Left colon (tissue), 2 donors: ENCODE results near the gene FAM114A1. TPM values are rescaled to one million over a fixed set of nuclear protein-coding genes. Genes with fewer than 3 reads are reported as not detected.

ENCODE experiments used
- ATAC-seq: fragments of 200-7000 bp; cut with Tn5 transposase; one replicate; pipeline ENCODE4 v1.9.1; 2020; ENCODE audit warnings: mild to moderate bottlenecking, moderate library complexity
- DNase-seq, 2 donors: peaks; one replicate each; pipeline ENCODE4 v3.0.0-alpha.2; 2020
- intact Hi-C, 2 donors: fragments of 100-400 bp; cut with DNase I in 1 of 2; cut with micrococcal nuclease in 1 of 2; formaldehyde crosslinking; loops; one replicate each; pipeline versions ENCODE4 v1.11.2 to v1.14.0; 2022; cut with DNase I, micrococcal nuclease
- long read RNA-seq: library from polyadenylated mRNA; unstranded; transcript quantifications from one replicate; pipeline ENCODE4 v2.0.0, GENCODE V29; 2021
- total RNA-seq, 2 donors: library from RNA; stranded (reverse); fragmentation: NEBNext Ultra II Directional; extraction: Animal tissue kit (Norgen Biotek cat#: 25700); gene quantifications; one replicate each; pipeline ENCODE4 v1.2.1, GENCODE V29; 2021
- donor health status: DM: no; HTN: no; CAD: no.
- donor health status: DM: yes; HTN: yes; CAD: no.

FAM114A1 gene
- total RNA-seq: 10 to 100 TPM; 73.3 to 77.2 TPM
- long read RNA-seq, full-length matches to known transcripts: 3 of 43 reads
- long read RNA-seq, partial matches to known transcripts: 12 of 43 reads
- long read RNA-seq, other reads (novel, unspliced or antisense): 28 of 43 reads

DNA sequence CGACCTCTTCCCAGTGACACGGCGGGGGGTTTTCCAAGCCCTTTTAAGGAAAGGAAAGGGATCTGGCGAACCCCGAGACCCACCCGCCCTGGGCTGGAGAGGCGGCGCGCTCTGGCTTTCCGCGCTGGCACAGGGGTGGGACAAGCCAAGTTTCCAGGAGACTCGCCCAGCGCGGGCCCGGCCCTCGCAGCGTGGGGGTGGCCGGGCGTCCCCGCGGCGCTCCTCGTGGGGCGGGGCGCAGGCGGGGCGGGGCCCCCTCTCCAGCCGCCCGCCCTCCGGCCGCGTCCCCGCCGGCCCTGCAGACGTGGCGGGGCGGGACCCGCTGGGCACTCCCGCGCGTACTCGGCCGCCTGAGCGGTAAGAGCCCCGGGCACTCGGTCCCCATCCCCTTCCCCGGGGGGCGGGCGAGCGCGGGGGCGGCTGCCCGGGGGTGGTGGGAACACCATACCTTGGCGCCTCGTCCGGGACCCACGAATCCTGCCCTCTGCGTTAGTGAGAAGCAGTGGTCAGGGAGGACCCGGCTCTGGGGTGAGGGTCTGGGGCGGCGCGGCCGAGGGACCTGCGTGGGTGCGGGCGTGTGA lies at the start of gene FAM114A1:
TSS of gene FAM114A1 (plus strand) at position 329 of the 581 bp plus-strand sequence. CDS start 10,273 bp downstream, outside the sequence.
- ATAC-seq (peak; percentile 86), DNase-seq (peak; percentile 85 to 88)
- intact Hi-C loops: no loop called here

DNA sequence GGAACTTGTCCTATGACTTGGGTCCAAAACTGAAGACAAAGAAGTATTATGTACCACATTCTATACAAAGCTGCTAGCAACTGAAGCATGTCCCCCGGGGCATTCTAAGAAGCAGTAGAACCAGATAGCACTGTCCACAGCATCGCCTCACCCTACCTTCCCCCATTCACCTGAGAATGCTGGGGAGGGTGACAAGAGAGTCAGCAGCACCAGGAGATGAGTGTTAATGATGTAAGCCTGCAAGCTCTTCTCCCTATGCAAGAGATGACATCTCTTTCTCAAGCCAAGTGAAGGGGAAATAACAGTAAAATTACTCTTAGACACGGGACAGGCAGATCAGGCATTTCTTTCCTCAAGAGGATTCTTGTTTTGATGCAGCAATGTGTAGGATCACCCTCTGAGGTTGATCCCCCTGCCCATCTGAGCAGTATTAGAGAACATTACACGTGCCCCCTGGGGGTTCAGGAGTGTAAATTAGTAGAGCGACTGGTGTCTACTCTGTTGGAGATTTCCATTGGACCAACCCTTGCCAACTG lies 49.1 kb upstream of the FAM114A1 start:
- ATAC-seq: no peak
- DNase-seq: no peak
- intact Hi-C loops: no loop called here

DNA sequence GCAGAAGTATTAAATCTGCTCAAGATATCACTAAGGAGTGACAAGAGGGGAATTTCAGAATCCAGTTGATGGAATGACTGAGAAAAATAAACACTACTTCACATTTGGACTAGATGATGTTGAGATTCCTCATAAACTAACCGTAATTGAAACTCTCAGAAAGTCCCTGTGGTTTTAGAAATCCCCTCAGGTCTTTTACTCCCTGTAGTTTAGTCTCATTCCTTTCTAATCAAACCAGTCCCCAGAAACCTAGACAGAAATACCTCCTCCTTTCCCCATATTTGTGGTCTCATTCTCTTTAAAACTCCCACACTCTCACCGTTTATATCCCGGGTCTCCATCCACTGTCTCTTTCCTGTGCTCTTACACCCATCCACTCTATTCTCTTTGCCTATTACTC lies 48.0 kb upstream of the FAM114A1 start:
- no peak for DNase-seq
- intact Hi-C loops: no loop called here
- no peak for ATAC-seq

DNA sequence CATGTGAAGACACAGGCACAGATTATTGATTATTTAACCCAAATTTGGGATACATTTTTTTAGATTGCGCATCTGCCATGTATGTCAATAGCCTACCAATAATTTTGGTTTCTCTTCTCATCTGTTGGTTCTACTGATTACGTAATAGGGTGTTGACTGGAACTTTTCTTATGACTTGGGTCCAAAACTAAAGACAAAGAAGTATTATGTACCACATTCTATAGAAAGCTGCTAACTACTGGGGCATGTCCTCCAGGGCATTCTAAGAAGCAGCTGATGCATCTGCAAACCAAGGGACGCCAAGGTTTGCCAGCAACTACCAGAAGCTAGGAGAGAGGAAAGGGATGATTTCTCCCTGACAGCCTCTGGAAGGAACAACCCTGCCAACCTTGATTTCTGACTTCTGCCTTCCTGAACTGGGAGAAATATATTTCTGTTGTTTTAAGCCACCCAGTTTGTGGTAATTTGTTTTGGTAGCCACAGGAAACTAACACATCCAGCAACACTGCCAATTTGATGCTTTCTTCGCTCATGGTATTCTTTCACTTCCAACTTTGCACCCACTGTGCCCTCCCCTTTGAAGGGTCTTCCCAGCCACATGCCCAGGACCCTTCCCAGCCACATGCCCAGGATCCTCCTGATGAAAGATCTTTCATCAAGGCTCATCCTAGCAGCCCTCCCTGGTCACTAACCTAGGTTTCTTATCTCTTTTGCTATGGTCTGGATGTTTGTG lies 47.1 kb upstream of the FAM114A1 start:
- DNase-seq (no peak), ATAC-seq (no peak)
- intact Hi-C loops: no loop called here

DNA sequence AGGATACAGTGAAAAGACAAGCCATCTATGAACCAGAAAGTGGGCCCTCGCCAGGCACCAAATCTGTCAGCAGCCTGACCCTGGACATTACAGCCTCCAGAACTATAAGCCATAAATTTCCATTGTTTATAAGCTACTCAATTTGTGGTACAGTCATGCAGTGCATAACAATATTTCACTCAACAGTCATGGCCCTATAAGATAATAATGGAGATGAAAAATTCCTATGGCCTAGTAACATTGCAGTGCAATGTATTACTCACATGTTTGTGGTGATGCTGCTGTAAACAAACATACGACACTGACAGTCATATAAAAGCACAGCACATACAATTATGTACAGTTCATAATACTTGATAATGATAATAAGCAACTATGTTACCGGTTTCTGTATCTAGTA lies 45.9 kb upstream of the FAM114A1 start:
- intact Hi-C loops: no loop called here
- ATAC-seq (no peak), DNase-seq (no peak)

DNA sequence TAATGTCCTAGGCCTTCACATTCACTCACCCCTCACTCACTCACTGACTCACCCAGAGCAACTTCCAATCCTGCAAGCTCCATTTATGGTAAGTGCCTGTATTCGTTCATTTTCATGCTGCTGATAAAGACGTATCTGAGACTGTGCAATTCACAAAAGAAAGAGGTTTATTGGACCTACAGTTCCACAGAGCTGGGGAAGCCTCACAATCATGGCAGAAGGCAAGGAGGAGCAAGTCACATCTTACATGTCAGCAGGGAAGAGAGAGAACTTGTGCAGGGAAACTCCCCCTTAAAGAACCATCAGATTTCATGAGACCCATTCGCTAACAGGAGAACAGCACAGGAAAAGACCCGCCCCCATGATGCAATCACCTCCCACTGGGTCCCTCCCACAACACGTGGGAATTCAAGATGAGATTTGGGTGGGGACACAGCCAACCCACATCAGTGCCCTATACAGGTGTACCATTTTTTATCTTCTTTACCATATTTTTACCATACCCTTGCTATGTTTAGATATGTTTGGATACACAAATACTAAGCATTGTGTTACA lies 44.8 kb upstream of the FAM114A1 start:
- ATAC-seq (no peak), DNase-seq (no peak)
- intact Hi-C loops: no loop called here

DNA sequence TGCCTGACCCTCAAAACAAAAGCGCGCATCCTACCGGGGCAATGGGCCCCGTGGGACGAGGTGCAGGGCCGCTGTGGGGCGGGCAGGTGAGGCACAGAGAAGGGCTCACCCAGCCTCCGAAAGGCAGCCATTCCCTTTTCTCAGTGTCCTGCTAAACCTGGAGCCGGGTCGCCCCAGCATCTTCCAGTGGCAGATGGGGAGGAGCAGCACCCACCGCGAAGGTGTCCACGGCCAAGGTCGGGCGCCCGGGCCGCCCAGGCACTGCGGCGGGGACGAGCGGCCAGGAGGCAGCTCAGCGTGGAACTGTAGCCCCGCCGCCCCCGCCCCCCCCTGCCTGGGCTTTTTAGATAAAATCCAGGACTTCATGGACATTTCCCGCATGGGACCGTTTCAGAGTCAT lies 43.8 kb upstream of the FAM114A1 start:
- ATAC-seq (no peak), DNase-seq (no peak)
- intact Hi-C loops: no loop called here

DNA sequence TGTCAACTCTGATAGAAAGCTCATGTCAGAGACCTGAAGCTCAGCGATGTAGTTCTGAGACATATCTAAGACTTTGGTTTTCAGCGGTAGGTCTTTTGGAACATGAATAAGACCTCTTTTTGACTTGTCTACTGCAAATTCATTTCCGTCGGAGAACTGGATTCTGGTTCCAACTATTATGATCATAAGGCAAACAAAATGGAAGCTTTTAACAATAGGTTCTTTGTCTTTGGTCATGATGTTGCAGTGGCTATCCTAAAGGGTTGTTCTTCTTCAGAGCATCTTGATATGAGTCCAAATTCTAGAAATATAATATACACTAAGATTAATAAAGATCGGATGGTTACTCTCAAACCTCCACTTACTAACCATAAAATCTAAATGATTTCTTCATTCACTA lies 38.4 kb upstream of the FAM114A1 start:
- DNase-seq (no peak), ATAC-seq (peak; percentile 17)
- intact Hi-C loops: no loop called here

DNA sequence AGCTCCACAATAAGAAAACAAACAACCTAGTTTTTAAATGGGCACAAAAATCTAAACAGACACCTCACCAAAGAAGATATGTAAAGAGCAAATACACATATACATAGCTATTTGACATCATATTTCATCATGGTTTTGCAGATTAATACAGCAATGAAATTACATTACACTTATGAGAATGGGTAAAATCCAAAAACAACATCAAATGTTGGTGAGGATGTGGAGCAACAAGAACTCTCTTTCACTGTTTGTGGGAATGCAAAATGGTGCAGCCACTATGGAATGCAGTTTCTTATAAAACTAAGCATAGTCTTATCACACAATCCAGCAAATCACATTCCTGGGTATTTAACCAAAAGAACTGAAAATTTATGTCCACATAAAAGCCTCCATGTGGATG lies 36.0 kb upstream of the FAM114A1 start:
- ATAC-seq (no peak), DNase-seq (no peak)
- intact Hi-C loops: no loop called here

DNA sequence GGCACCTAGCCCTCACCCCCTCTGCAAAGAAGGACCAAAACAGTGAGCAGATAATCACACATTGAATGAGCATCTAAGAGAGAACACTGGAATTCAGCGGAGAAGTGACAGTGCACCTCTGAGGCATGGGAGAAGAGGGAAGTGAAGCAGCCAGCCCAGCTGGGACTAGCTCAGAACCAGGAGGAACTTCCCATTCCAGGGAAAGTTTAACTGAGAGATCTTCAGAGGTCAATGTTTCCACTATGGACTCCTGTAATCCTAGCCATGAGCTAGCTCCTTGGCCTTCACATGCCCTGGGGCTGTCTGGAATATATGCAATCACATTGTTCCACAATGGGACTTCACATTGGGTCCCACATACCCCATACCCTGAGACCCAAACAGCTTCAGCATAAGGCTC lies 35.4 kb upstream of the FAM114A1 start:
- ATAC-seq (no peak), DNase-seq (no peak)
- intact Hi-C loops: no loop called here

DNA sequence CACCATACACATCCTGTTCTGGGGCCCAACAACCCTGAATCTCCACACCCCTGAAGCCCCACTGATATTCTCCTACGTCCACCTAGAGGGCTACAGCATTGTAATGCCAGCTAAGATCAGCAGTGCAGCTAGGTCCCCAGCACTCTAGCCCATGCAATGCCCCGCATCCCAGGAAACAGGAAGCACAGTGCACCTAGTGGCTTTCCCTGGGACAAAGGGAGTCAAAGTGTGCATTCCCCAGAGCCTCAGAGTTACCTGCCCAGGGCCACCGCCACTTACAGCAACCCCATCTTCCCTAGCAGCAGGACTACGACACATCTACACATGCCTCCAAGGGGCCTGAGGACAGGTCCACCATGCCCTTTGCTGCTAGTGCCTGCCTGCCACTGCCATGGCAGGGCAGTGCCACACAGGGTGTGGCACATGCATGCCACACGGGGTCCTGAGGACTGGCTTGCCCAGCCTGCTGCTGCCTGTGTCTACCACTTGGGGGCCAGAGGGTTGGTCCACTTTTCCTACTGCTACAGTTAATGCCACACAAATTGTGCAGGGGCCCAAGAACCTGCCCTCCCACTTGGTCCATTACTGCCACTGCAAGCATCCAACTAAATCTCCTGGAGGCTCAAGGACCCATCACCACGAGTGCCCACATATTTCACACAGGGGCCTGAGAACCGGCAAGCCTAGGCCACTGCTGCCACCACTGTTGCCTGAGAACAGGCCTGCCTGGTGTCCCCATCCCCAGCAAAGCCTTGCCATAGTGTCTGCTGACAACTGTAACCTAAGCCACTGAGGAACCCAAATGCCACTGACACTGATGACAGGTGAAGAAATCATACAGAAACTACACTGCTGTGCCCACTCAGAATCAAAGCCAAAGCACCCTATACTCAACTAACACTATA lies 34.7 kb upstream of the FAM114A1 start:
- DNase-seq: no peak
- no peak for ATAC-seq
- intact Hi-C loops: no loop called here

DNA sequence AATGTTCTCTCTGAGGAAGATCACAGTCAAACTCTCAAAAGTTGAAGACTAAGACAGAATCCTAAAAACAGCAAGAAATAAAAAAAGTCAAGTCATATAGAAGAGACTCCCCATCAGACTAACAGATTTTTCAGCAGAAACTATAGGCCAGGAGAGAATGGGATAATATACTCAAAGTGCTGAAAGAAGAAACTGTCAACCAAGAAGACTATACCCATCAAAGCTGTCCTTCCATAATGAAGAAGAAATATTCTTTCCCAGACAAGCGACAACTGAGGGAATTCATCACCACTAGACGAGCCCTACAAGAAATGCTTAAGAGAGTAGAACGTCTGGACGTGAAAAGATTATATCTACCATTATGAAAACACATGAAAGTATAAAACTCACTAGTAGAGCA lies 33.0 kb upstream of the FAM114A1 start:
- no peak for ATAC-seq
- intact Hi-C loops: no loop called here
- DNase-seq: no peak

DNA sequence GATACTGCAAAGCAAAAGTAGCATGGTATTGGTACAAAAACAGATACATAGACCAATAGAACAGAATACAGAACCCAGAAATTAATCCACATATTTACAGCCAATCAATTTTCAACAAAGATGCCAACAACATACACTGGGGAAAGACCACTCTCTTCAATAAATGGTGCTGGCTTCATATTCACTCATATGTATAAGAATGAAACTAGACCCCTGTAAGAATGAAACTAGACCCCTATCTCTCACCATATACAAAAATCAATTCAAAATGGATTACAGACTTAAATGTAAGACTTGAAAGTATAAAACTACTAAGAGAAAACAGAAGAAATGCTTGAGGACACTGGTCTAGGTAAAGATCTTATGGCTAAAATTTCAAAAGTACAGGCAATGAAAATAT lies 30.3 kb upstream of the FAM114A1 start:
- intact Hi-C loops: no loop called here
- DNase-seq (no peak), ATAC-seq (no peak)

DNA sequence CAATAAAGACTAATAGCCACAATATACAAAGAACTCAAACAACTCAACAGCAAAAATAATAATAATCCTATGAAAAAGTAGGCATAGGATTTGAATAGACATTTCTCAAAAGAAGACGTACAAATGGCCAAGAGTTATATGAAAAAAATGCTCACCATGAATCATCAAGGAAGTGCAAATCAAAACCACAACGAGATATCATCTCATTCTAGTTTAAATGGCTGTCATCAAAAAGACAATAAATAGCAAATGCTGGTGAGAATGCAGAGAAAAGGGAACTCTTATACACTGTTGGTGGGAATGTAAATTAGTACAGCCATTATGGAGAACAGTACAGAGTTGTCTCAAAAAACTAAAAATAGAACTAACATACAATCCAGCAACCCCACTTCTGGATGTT lies 29.8 kb upstream of the FAM114A1 start:
- no peak for DNase-seq
- intact Hi-C loops: no loop called here
- ATAC-seq: no peak

DNA sequence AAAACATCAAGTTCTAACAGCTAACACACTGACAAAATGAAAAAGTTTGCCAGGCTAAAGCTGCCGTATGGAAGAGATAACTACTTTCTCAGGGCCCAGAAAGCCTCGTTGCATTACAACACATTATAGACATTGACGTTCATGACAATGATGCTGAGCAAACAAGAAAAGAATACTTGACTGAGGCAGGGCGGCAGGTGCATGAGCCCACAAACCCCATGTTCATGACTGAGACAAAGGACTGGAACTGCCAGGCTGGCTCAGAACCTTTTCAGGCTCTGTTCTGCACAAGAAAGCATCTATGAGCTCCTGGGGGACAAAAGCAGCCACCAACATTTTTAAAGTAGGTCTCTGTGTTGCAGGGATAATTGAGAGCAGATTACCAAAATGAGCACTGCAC lies 24.6 kb upstream of the FAM114A1 start:
- no peak for ATAC-seq
- intact Hi-C loops: no loop called here
- DNase-seq: no peak

DNA sequence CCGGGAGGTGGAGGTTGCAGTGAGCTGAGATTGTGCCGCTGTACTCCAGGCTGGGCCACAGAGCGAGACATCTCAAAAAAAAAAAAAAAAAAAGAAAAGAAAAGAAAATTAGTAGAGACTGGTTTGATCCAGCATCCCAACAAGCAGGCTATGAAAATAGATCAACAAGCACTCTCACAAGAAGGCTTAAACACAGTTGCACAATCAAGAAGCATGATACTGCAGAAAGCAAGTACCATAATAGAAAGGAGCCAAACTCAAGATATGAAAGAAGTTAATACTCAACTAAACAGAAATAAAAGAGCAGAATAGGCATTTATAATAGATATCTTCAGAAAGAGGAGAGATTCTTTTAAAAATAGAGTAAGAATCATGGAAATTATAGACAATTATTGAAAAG lies 21.6 kb upstream of the FAM114A1 start:
- DNase-seq (no peak), ATAC-seq (no peak)
- intact Hi-C loops: no loop called here

DNA sequence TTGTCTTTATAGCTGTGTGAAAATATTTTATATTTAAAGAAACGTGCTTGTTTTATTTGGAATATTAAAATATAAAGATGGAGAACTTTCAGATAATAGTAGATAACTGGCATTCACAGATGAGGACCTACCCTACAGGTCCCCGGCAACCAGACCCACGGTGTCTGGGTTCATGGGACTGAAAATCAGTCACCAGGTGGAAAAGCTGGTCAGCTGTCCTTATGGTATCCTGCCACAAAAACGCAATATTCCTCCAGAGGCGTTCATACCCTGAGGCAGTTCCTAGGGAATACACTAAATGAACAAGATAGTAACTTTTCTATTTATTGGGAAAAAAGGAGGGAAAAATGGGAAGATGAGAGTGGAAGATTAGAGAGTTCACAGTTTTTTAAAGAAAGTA lies 12.1 kb upstream of the FAM114A1 start:
- ATAC-seq (no peak), DNase-seq (no peak)
- intact Hi-C loops: loop anchor here in 1 of 2 donors (5.0 kb wide), 1 partner anchor 98 kb away; no protein-coding TSS in a partner anchor

DNA sequence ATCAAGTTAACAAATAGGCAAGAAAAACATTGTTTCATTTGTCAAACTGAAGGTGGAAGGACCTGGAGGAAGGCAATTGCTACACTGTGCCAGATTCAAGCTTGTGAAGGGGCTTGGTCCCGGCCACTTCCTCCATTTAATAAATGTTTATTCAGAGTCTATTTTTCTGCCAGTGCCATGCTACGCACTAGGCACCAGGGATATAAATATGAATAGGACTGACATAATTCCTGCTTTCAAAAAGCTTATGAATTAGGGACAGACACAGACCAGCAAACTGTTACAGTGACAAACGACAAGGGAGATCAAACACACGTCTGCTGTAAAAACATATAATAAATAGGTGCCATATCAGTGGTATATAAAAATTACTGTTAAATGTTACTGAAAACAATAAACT lies 11.6 kb upstream of the FAM114A1 start:
- peak in 1 of 2 donors; percentile 35 for DNase-seq
- intact Hi-C loops: loop anchor here in 1 of 2 donors (5.0 kb wide), 1 partner anchor 99 kb away; no protein-coding TSS in a partner anchor
- ATAC-seq: peak; percentile 66
